MV-4-11 (cell line): ENCODE measurements around the gene EIF2S2.
"Not testable (repeated sequence)": the region's sequence is repeated elsewhere in the genome, so short reads cannot be mapped to it uniquely, and the experiment has no call there.

ENCODE experiments used
- DNase-seq: peaks from one replicate; lab custom pipeline; 2025; lab: John Stamatoyannopoulos, UW

EIF2S2 gene

GRCh38 chr20:34111702-34112599 is at the start of gene EIF2S2:
TSS of gene EIF2S2 (minus strand) at chr20:34112243. CDS start at chr20:34112110, 133 bp downstream.
- peak; percentile 99 for DNase-seq

- DNase-seq: peak; percentile 60
Measured at GRCh38 chr20:34157697-34158096, 45.7 kb upstream of the EIF2S2 start.

- peak; percentile 80 for DNase-seq
Measured at GRCh38 chr20:34155836-34156235, 43.8 kb upstream of the EIF2S2 start.

GRCh38 chr20:34153169-34153568 is 41.1 kb upstream of the EIF2S2 start:
- not testable (repeated sequence) for DNase-seq

- DNase-seq: not testable (repeated sequence)
Measured at GRCh38 chr20:34152073-34152472, 40.0 kb upstream of the EIF2S2 start.

GRCh38 chr20:34150306-34151000 is 38.4 kb upstream of the EIF2S2 start:
- DNase-seq: no peak

- DNase-seq: no peak
Measured at GRCh38 chr20:34145280-34145819, 33.3 kb upstream of the EIF2S2 start.

GRCh38 chr20:34143951-34144350 is 31.9 kb upstream of the EIF2S2 start:
- DNase-seq: no peak

- DNase-seq: no peak
Measured at GRCh38 chr20:34142121-34142520, 30.1 kb upstream of the EIF2S2 start.

- no peak for DNase-seq
Measured at GRCh38 chr20:34141293-34141692, 29.2 kb upstream of the EIF2S2 start.

- peak; percentile 51 for DNase-seq
Measured at GRCh38 chr20:34135525-34136275, 23.7 kb upstream of the EIF2S2 start.

- DNase-seq: not testable (repeated sequence)
Measured at GRCh38 chr20:34133365-34133860, 21.4 kb upstream of the EIF2S2 start.

GRCh38 chr20:34132943-34133342 is 20.9 kb upstream of the EIF2S2 start:
- DNase-seq: peak; percentile 6

GRCh38 chr20:34132491-34132890 is 20.4 kb upstream of the EIF2S2 start:
- DNase-seq: not testable (repeated sequence)

GRCh38 chr20:34131491-34131890 is 19.4 kb upstream of the EIF2S2 start:
- DNase-seq: no peak

- DNase-seq: peak; percentile 47
Measured at GRCh38 chr20:34129518-34130162, 17.6 kb upstream of the EIF2S2 start.

GRCh38 chr20:34127792-34128191 is 15.7 kb upstream of the EIF2S2 start:
- DNase-seq: no peak

- DNase-seq: peak; percentile 42
Measured at GRCh38 chr20:34124469-34125249, 12.6 kb upstream of the EIF2S2 start.

GRCh38 chr20:34123309-34123708 is 11.3 kb upstream of the EIF2S2 start:
- DNase-seq: no peak

- no peak for DNase-seq
Measured at GRCh38 chr20:34122274-34122980, 10.4 kb upstream of the EIF2S2 start.
